HCT116 (cell line): ENCODE measurements around the gene KRT86.
"Not testable (repeated sequence)": the region's sequence is repeated elsewhere in the genome, so short reads cannot be mapped to it uniquely, and the experiment has no call there.

Experiments
- CBX3 ChIP-seq: IDR thresholded peaks from 2 replicates; pipeline ENCODE4 v1.6.1; 2012; ENCODE audit warnings: low read depth
- CEBPB ChIP-seq: IDR thresholded peaks from 2 replicates; pipeline ENCODE4 v1.6.1; 2012; ENCODE audit warnings: low read depth
- POLR2A ChIP-seq: IDR thresholded peaks from 2 replicates; pipeline ENCODE4 v1.7.0; 2011; ENCODE audit warnings: borderline replicate concordance; ENCODE audit not compliant: insufficient read depth, insufficient read length; ENCODE audit errors: extremely low read depth
- POLR2AphosphoS5 ChIP-seq: IDR thresholded peaks from 2 replicates; pipeline ENCODE4 v1.6.1; 2011; ENCODE audit warnings: mild to moderate bottlenecking, low read depth, low read length, moderate library complexity
- RAD21 ChIP-seq: IDR thresholded peaks from 2 replicates; pipeline ENCODE4 v1.6.1; 2012; ENCODE audit warnings: low read depth, mild to moderate bottlenecking
- ZFX ChIP-seq: fragments of 450-650 bp; IDR thresholded peaks from 2 replicates; pipeline ENCODE4 v1.6.1; 2017
- TF ChIP-seq, protein P1 (sequence below), 3 experiments: fragments of 200-600 bp in 1 of 3; sonication (generic) in 1 of 3; IDR thresholded peaks in 2 of 3; conservative IDR thresholded peaks in 1 of 3; 2 replicates each; pipeline ENCODE4 v1.5.1; 2012 to 2017; ENCODE audit warnings: low read depth in 2 of 3, low read length in 2 of 3, antibody characterized with exemption in 1 of 3, borderline replicate concordance in 1 of 3, control low read depth in 1 of 3, mild to moderate bottlenecking in 1 of 3, mixed read lengths in 1 of 3, mixed run types in 1 of 3, moderate library complexity in 1 of 3; ENCODE audit not compliant: insufficient read depth in 1 of 3

DNA sequence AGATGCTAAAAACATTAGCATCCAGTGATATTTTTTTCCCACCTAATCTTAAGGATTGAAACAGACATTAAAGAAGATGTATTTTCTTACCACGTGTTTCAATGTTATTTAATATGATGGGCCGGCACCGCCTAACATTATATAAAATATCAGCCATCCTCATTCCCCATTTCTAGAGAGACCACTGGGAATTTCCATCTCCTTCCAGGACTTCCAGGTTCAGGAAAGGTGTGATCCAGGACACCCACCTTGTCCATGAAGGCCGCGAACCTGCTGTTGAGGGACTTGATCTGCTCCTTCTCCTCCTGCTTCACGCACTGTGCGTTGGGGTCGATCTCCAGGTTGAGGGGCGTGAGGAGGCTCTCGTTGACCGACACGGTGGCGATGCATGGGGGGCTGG is 16.5 kb upstream of the KRT86 start:
- TF ChIP-seq POLR2A, POLR2AphosphoS5, ZFX, RAD21, CBX3, CEBPB: not testable (repeated sequence)
- TF ChIP-seq, protein P1, sequence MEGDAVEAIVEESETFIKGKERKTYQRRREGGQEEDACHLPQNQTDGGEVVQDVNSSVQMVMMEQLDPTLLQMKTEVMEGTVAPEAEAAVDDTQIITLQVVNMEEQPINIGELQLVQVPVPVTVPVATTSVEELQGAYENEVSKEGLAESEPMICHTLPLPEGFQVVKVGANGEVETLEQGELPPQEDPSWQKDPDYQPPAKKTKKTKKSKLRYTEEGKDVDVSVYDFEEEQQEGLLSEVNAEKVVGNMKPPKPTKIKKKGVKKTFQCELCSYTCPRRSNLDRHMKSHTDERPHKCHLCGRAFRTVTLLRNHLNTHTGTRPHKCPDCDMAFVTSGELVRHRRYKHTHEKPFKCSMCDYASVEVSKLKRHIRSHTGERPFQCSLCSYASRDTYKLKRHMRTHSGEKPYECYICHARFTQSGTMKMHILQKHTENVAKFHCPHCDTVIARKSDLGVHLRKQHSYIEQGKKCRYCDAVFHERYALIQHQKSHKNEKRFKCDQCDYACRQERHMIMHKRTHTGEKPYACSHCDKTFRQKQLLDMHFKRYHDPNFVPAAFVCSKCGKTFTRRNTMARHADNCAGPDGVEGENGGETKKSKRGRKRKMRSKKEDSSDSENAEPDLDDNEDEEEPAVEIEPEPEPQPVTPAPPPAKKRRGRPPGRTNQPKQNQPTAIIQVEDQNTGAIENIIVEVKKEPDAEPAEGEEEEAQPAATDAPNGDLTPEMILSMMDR (IDR thresholded peaks at IDR 0.05 in 2 of 3, conservative IDR thresholded peaks at IDR 0.05 in 1 of 3; ENCODE audit: borderline replicate concordance in 1 of 3, insufficient read depth in 1 of 3, low read depth in 2 of 3, low read length in 2 of 3): not testable (repeated sequence)
